SH-SY5Y (cell line): Measurements from ENCODE around the gene LGALS13.

Experiments used
- GATA2 ChIP-seq: IDR thresholded peaks from 2 replicates; pipeline ENCODE4 v1.6.1; 2011; ENCODE audit warnings: mild to moderate bottlenecking, low read depth, low read length
- GATA3 ChIP-seq: IDR thresholded peaks from 2 replicates; pipeline ENCODE4 v1.6.1; 2011; ENCODE audit warnings: low read depth, mild to moderate bottlenecking, low read length, moderate library complexity

Gene LGALS13

GRCh38 chr19:39602224-39602623 lies at the start of gene LGALS13:
LGALS13 (plus strand) TSS chr19:39602524; CDS start chr19:39602569, 45 bp downstream.
- no peak for TF ChIP-seq GATA2
- TF ChIP-seq GATA3 = no peak

GRCh38 chr19:39553082-39553652 lies 49.2 kb upstream of the LGALS13 start:
- TF ChIP-seq GATA3 (no peak), GATA2 (no peak)

GRCh38 chr19:39554701-39555311 lies 47.5 kb upstream of the LGALS13 start:
- TF ChIP-seq GATA2 (no peak), GATA3 (no peak)

- TF ChIP-seq GATA2 (no peak), GATA3 (no peak)
These were observed 46.4 kb upstream of the LGALS13 start for GRCh38 chr19:39555883-39556282.

- TF ChIP-seq GATA3 (no peak), GATA2 (no peak)
These were observed 44.3 kb upstream of the LGALS13 start for GRCh38 chr19:39557811-39558623.

- TF ChIP-seq GATA3 = no peak
- no peak for TF ChIP-seq GATA2
These were observed 43.7 kb upstream of the LGALS13 start for GRCh38 chr19:39558624-39559117.

- TF ChIP-seq GATA2 (no peak), GATA3 (no peak)
These were observed 38.9 kb upstream of the LGALS13 start for GRCh38 chr19:39563408-39563807.

GRCh38 chr19:39566064-39566463 lies 36.3 kb upstream of the LGALS13 start:
- TF ChIP-seq GATA2 (no peak), GATA3 (no peak)

GRCh38 chr19:39568604-39569003 lies 33.7 kb upstream of the LGALS13 start:
- TF ChIP-seq GATA2 (no peak), GATA3 (no peak)

GRCh38 chr19:39582442-39582841 lies 19.9 kb upstream of the LGALS13 start:
- no peak for TF ChIP-seq GATA2
- no peak for TF ChIP-seq GATA3

GRCh38 chr19:39582891-39583625 lies 19.3 kb upstream of the LGALS13 start:
- TF ChIP-seq GATA3 = no peak
- TF ChIP-seq GATA2 = no peak

GRCh38 chr19:39587496-39587895 lies 14.8 kb upstream of the LGALS13 start:
- no peak for TF ChIP-seq GATA2

GRCh38 chr19:39588066-39588465 lies 14.3 kb upstream of the LGALS13 start:
- TF ChIP-seq GATA3 (no peak), GATA2 (no peak)

GRCh38 chr19:39590265-39590664 lies 12.1 kb upstream of the LGALS13 start:
- TF ChIP-seq GATA2 (no peak), GATA3 (no peak)
